Mononuclear cell (primary cell): ENCODE results near the gene FBXO34. TPM values are rescaled to one million over a fixed set of nuclear protein-coding genes. Genes with fewer than 3 reads are reported as not detected.

Source experiments
- H3K27me3 ChIP-seq: 2 replicates; pipeline ENCODE4 v1.6.0; 2011; ENCODE audit warnings: low read length, control low read depth; ENCODE audit not compliant: insufficient read depth
- H3K4me1 ChIP-seq: 2 replicates; pipeline ENCODE4 v1.5.1; 2011; ENCODE audit warnings: mild to moderate bottlenecking, low read length, control low read depth; ENCODE audit not compliant: insufficient read depth
- H3K4me3 ChIP-seq: 2 replicates; pipeline ENCODE4 v1.5.1; 2011; ENCODE audit warnings: mild to moderate bottlenecking, low read length, moderate library complexity
- H3K9me3 ChIP-seq: 2 replicates; pipeline ENCODE4 v1.5.1; 2011; ENCODE audit warnings: low read depth, mild to moderate bottlenecking, control low read depth, low read length
- total RNA-seq: library from RNA; depleted of rRNA; stranded (reverse); fragments of >200 nt; gene quantifications from one replicate; pipeline ENCODE4 v1.2.3, GENCODE V29; 2012

FBXO34 gene
- total RNA-seq, 1 donor = 41.3 TPM

DNA sequence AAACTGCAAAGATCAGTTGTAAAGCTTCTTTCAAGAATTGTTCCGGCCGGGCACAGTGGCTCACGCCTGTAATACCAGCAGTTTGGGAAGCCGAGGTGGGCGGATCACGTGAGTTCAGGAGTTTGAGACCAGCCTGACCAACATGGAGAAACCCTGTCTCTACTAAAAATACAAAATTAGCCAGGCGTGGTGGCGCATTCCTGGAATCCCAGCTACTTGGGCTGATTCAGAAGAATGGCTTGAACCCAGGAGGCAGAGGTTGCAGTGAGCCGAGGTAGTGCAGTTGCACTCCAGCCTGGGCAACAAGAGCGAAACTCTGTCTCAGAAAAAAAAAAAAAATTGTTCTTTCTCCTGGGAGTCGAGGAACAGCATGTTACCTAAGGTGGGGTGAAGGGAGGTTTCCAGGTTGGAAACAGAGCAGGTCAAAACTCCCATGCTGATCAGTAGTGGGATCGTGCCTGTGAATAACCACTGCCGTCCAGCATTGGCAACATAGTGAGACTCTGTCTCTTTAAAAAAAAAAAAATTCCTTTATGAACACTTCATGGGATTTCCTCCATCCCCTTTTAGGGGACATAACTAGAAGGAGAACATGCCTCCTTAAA, 13.9 kb downstream of the FBXO34 start:
- H3K9me3 ChIP-seq = no peaks in the 10 kb centered on the region
- no peaks in the 10 kb centered on the region for H3K27me3 ChIP-seq
- no peak overlapping the region for H3K4me3 ChIP-seq

GRCh38 chr14:55288439-55288838, 17.2 kb downstream of the FBXO34 start:
- Histone ChIP-seq H3K4me1 (no peaks in the 10 kb centered on the region), H3K27me3 (no peaks in the 10 kb centered on the region), H3K9me3 (no peaks in the 10 kb centered on the region), H3K4me3 (no peak overlapping the region)

More for the DNA sequence above, 13.9 kb downstream of the FBXO34 start:
- no peaks in the 10 kb centered on the region for H3K4me1 ChIP-seq

GRCh38 chr14:55291480-55292081, 20.4 kb downstream of the FBXO34 start:
- H3K4me1 ChIP-seq = no peaks in the 10 kb centered on the region
- H3K27me3 ChIP-seq = no peaks in the 10 kb centered on the region
- no peak overlapping the region for H3K4me3 ChIP-seq
- H3K9me3 ChIP-seq = no peaks in the 10 kb centered on the region

DNA sequence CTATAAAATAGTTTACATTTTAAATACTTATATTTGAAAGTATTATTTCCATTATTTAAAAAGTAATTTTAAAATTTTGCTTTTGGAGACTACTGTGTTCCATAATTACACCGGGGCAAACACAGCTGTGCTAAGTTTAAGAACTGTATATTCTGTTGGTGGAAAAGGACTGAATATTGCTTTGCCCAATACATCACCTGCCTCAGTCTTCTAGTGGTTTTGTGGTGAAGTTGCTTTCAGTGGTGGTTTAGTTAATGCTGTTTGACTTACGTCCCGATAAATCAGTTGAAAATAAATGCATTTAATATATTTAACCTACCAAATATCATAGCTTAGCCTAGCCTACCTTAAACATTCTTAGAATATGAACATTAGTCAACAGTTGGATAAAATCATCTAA, 23.4 kb downstream of the FBXO34 start:
- Histone ChIP-seq H3K27me3 (no peaks in the 10 kb centered on the region), H3K9me3 (no peaks in the 10 kb centered on the region), H3K4me3 (no peak overlapping the region), H3K4me1 (peaks cover 4% of the 10 kb centered on the region)

GRCh38 chr14:55297611-55298499, 26.6 kb downstream of the FBXO34 start:
- no peaks in the 10 kb centered on the region for H3K27me3 ChIP-seq

DNA sequence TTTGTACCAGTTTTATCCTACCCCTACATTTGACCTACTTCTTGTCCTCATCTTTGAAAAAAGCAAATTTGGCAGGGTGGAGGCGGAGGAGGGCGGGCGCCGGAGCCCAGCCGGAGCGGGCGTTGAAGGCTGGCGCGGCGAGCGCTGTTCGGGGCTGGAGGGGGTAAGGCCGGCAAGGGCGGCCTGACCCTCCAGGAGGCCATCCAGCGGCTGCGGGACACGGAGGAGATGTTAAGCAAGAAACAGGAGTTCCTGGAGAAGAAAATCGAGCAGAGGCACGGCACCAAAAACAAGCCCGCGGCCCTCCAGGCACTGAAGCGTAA, 27.2 kb downstream of the FBXO34 start:
- no peaks in the 10 kb centered on the region for H3K9me3 ChIP-seq
- no peak overlapping the region for H3K4me3 ChIP-seq
- no peaks in the 10 kb centered on the region for H3K27me3 ChIP-seq
- peaks cover 22% of the 10 kb centered on the region for H3K4me1 ChIP-seq

More at GRCh38 chr14:55297611-55298499, 26.6 kb downstream of the FBXO34 start:
- Histone ChIP-seq H3K9me3 (no peaks in the 10 kb centered on the region), H3K4me3 (no peak overlapping the region), H3K4me1 (peaks cover 16% of the 10 kb centered on the region)

GRCh38 chr14:55301437-55302121, 30.4 kb downstream of the FBXO34 start:
- H3K9me3 ChIP-seq = no peaks in the 10 kb centered on the region
- no peak overlapping the region for H3K4me3 ChIP-seq
- H3K27me3 ChIP-seq = no peaks in the 10 kb centered on the region
- H3K4me1 ChIP-seq = peaks cover 39% of the 10 kb centered on the region

DNA sequence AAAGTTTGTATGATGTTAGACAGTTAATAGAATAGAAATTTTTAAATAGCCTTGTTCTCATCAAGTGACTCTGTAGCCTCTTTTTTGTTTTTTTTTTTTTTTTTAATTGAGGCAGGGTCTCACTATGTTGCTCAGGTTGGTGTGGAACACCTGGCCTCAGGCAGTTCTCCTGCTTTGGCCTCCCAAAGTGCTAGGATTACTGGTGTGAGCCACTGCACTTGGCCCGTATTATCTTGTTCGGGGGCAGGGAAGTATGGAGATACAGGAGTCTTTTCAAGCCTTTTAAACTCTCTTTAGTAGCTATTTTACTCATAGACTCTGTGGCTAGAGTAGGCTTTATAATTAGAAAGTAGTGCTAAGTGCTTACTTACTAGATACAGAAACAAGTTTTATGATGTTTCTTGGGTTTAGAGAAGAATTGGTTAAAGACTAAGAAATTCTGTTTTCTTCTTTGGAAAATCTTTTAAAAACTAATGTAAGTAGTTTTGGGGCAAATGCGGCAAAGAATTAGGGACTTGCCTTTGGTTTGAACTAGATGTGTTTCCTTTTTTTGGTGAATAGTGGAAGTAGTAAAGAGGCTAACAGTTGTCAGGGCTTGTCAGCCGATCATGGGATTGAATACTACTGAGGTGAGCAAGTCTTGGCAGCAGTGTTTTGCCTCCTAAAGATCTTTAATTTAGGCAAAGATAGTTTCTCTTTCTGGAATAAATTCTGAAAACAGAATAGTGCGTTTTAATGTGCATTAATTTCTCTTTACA, 31.3 kb downstream of the FBXO34 start:
- H3K4me3 ChIP-seq = no peak overlapping the region
- H3K9me3 ChIP-seq = no peaks in the 10 kb centered on the region
- no peaks in the 10 kb centered on the region for H3K27me3 ChIP-seq
- peaks cover 39% of the 10 kb centered on the region for H3K4me1 ChIP-seq

- Histone ChIP-seq H3K4me3 (no peak overlapping the region), H3K4me1 (peaks cover 35% of the 10 kb centered on the region), H3K9me3 (no peaks in the 10 kb centered on the region), H3K27me3 (no peaks in the 10 kb centered on the region)
These were observed 31.9 kb downstream of the FBXO34 start for GRCh38 chr14:55303125-55303499.

DNA sequence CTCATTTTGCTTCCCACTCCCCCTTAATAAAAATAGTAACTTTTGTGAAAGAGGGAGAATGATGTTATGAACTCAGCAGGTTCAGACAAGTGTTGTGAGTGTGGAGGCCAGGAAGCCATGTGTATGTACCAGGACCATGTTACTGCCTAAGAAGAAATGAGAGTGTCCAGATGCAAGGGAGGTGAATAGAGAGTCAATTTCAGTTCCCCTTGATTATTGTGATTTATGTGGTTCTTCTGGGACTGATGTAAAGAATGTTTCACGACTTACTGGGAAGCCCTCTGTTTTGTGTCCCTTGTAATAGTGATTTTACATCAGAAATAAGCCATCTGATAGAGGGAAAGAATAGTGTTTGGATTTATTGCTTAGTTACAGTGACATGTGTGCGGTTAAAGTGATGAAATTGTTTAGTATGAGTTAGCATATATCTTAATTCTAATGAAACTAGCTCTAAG, 32.5 kb downstream of the FBXO34 start:
- H3K4me1 ChIP-seq = peaks cover 35% of the 10 kb centered on the region
- H3K4me3 ChIP-seq = no peak overlapping the region
- H3K9me3 ChIP-seq = no peaks in the 10 kb centered on the region
- H3K27me3 ChIP-seq = no peaks in the 10 kb centered on the region

- Histone ChIP-seq H3K27me3 (no peaks in the 10 kb centered on the region), H3K9me3 (no peaks in the 10 kb centered on the region), H3K4me1 (peaks cover 30% of the 10 kb centered on the region), H3K4me3 (no peak overlapping the region)
These were observed 35.8 kb downstream of the FBXO34 start for GRCh38 chr14:55306938-55307589.

GRCh38 chr14:55309154-55309553, 37.9 kb downstream of the FBXO34 start:
- H3K4me1 ChIP-seq = peaks cover 12% of the 10 kb centered on the region
- no peaks in the 10 kb centered on the region for H3K9me3 ChIP-seq
- H3K27me3 ChIP-seq = no peaks in the 10 kb centered on the region
- no peak overlapping the region for H3K4me3 ChIP-seq

GRCh38 chr14:55309761-55310365, 38.6 kb downstream of the FBXO34 start:
- Histone ChIP-seq H3K9me3 (no peaks in the 10 kb centered on the region), H3K27me3 (no peaks in the 10 kb centered on the region), H3K4me3 (no peak overlapping the region)

More at GRCh38 chr14:55309761-55310365, 38.6 kb downstream of the FBXO34 start:
- H3K4me1 ChIP-seq = peaks cover 6% of the 10 kb centered on the region
